ENCODE measurements around the gene PDE6A. TPM values are rescaled to one million over a fixed set of nuclear protein-coding genes. Genes with fewer than 3 reads are reported as not detected.

Gene PDE6A
- 0.07 to 0.18 TPM (median 0.12 TPM) in 5 replicates for total RNA-seq (2022; extraction: Qiagen RNA extraction; ENCODE audit: low read depth)

GRCh38 chr5:149944666-149945065 is at the start of gene PDE6A:
Gene PDE6A, minus strand, starts transcription at chr5:149944793. Its CDS starts 120 bp downstream, at chr5:149944673.

GRCh38 chr5:149960272-149961185 is 15.9 kb upstream of the PDE6A start, which contains the start of gene SLC26A2:
Gene SLC26A2, plus strand, starts transcription at chr5:149960758. Its CDS starts 16,895 bp downstream, at chr5:149977653.

Other genes starting within 250 kb of the PDE6A start
- gene PPARGC1B, start 214.5 kb downstream of the PDE6A start, total RNA-seq (2022; extraction: Qiagen RNA extraction; ENCODE audit: low read depth): 2.6 to 3.2 TPM (median 3.0 TPM) in 5 replicates
- gene SLC26A2, start 16.0 kb upstream of the PDE6A start, total RNA-seq (2022; extraction: Qiagen RNA extraction; ENCODE audit: low read depth): 11.5 to 28.7 TPM (median 27.5 TPM) in 5 replicates
- gene TIGD6, start 55.9 kb upstream of the PDE6A start, total RNA-seq (2022; extraction: Qiagen RNA extraction; ENCODE audit: low read depth): 4.7 to 6.1 TPM (median 5.8 TPM) in 5 replicates
- 25.2 to 31.7 TPM (median 29.2 TPM) in 5 replicates for gene HMGXB3, start 55.9 kb upstream of the PDE6A start, total RNA-seq (2022; extraction: Qiagen RNA extraction; ENCODE audit: low read depth)
- 0.05 to 0.33 TPM (median 0.21 TPM) in 4 of 5 replicates, not detected in the other for gene CSF1R, start 141.8 kb upstream of the PDE6A start, total RNA-seq (2022; extraction: Qiagen RNA extraction; ENCODE audit: low read depth)
- gene PDGFRB, start 211.1 kb upstream of the PDE6A start, total RNA-seq (2022; extraction: Qiagen RNA extraction; ENCODE audit: low read depth): 0.10 to 1.5 TPM (median 0.17 TPM) in 5 replicates
- not detected in 5 replicates for gene CDX1, start 222.0 kb upstream of the PDE6A start, total RNA-seq (2022; extraction: Qiagen RNA extraction; ENCODE audit: low read depth)
- 0.03 TPM in 3 of 5 replicates, not detected in the others for gene SLC6A7, start 245.3 kb upstream of the PDE6A start, total RNA-seq (2022; extraction: Qiagen RNA extraction; ENCODE audit: low read depth)

Data from A549 treated with RU486 at 1 μM for 4 hours (cell line).